Tibial nerve (tissue), 4 donors: ENCODE results near the gene PDE3B. TPM values are rescaled to one million over a fixed set of nuclear protein-coding genes. Genes with fewer than 3 reads are reported as not detected.

Experiments used
- DNase-seq, 2 donors: peaks; one replicate each; pipeline ENCODE4 v3.0.0-alpha.2; 2019; ENCODE audit warnings: low spot score in 2 of 2
- H3K27ac ChIP-seq, 4 donors: fragments of 200-600 bp; sonication (generic) in 3 of 4; one replicate each; pipeline ENCODE4 v1.5.1; 2017 to 2019; ENCODE audit warnings: mild to moderate bottlenecking in 1 of 4
- H3K27me3 ChIP-seq, 2 donors: fragments of 200-600 bp; sonication (generic) in 1 of 2; one replicate each; pipeline versions ENCODE4 v1.5.1 to v1.6.0; 2017 to 2019
- H3K36me3 ChIP-seq, 3 donors: fragments of 200-600 bp; sonication (generic); one replicate each; pipeline ENCODE4 v1.5.1; 2018 to 2019
- H3K4me1 ChIP-seq, 4 donors: fragments of 200-600 bp; sonication (generic) in 3 of 4; one replicate each; pipeline ENCODE4 v1.5.1; 2017 to 2019
- H3K4me3 ChIP-seq, 4 donors: fragments of 200-600 bp; sonication (generic) in 3 of 4; one replicate each; pipeline ENCODE4 v1.5.1; 2017 to 2019; ENCODE audit warnings: mild to moderate bottlenecking in 1 of 4, moderate library complexity in 1 of 4
- H3K9me3 ChIP-seq, 4 donors: fragments of 200-600 bp; sonication (generic) in 3 of 4; one replicate each; pipeline ENCODE4 v1.5.1; 2017 to 2019
- CTCF ChIP-seq, 5 experiments: fragments of 200-600 bp in 3 of 5; fragments of 450-650 bp in 2 of 5; sonication (generic) in 3 of 5; IDR thresholded peaks; one replicate each; pipeline ENCODE4 v1.5.1; 2016 to 2019; ENCODE audit warnings: antibody characterized with exemption in 5 of 5, mild to moderate bottlenecking in 3 of 5, moderate library complexity in 2 of 5
- EP300 ChIP-seq, 2 donors: sonication (generic); formaldehyde crosslinking; IDR thresholded peaks; one replicate each; pipeline ENCODE4 v1.6.1; 2017; ENCODE audit warnings: antibody characterized with exemption in 2 of 2, mild to moderate bottlenecking in 1 of 2
- POLR2A ChIP-seq, 2 donors: fragments of 450-650 bp; IDR thresholded peaks; one replicate each; pipeline ENCODE4 v1.6.1; 2017; ENCODE audit warnings: antibody characterized with exemption in 2 of 2, mild to moderate bottlenecking in 2 of 2, moderate library complexity in 2 of 2
- WGBS, 2 donors: methylation state at CpG; one replicate each; pipeline ENCODE4 v1.1.5; 2018; 5-methylcytosine and 5-hydroxymethylcytosine counted together
- total RNA-seq, 4 donors: library from RNA; depleted of rRNA; stranded (reverse); fragments of >200 nt; gene quantifications; one replicate each; pipeline ENCODE4 v1.1.0, GENCODE V29; 2016

Gene PDE3B
- total RNA-seq, 4 donors from 2014 or later, result 15.3 to 39.9 (median 26.4) TPM

GRCh38 chr11:14764579-14765527, 121.2 kb downstream of the PDE3B start:
- Histone ChIP-seq H3K9me3 (no peaks in the 10 kb centered on the region), H3K4me3 (no peak overlapping the region), H3K27me3 (no peaks in the 10 kb centered on the region), H3K4me1 (no peaks in the 10 kb centered on the region), H3K36me3 (no peaks in the 10 kb centered on the region), H3K27ac (no peak overlapping the region)
- TF ChIP-seq EP300 (IDR thresholded peaks at IDR 0.05), result no peak
- no peak for TF ChIP-seq CTCF (IDR thresholded peaks at IDR 0.05)
- TF ChIP-seq POLR2A (IDR thresholded peaks at IDR 0.05), result no peak
- no peak for DNase-seq
- 79 to 85% methylated on average over 6 of the region's 6 CpGs for WGBS, 2 donors

GRCh38 chr11:14766585-14766984, 123.0 kb downstream of the PDE3B start:
- Histone ChIP-seq H3K4me1 (no peaks in the 10 kb centered on the region), H3K4me3 (no peak overlapping the region), H3K27ac (no peak overlapping the region), H3K36me3 (no peaks in the 10 kb centered on the region), H3K9me3 (no peaks in the 10 kb centered on the region), H3K27me3 (no peaks in the 10 kb centered on the region)
- DNase-seq, result no peak
- TF ChIP-seq EP300 (IDR thresholded peaks at IDR 0.05), result no peak
- no peak for TF ChIP-seq POLR2A (IDR thresholded peaks at IDR 0.05)

GRCh38 chr11:14768526-14769188, 125.1 kb downstream of the PDE3B start:
- Histone ChIP-seq H3K4me1 (no peaks in the 10 kb centered on the region), H3K4me3 (no peak overlapping the region), H3K27ac (no peak overlapping the region), H3K9me3 (no peaks in the 10 kb centered on the region), H3K36me3 (no peaks in the 10 kb centered on the region), H3K27me3 (no peaks in the 10 kb centered on the region)
- 77 to 80% methylated on average over 2 of the region's 2 CpGs for WGBS, 2 donors
- no peak for DNase-seq
- TF ChIP-seq CTCF (IDR thresholded peaks at IDR 0.05) (no peak), POLR2A (IDR thresholded peaks at IDR 0.05) (no peak), EP300 (IDR thresholded peaks at IDR 0.05) (no peak)

- Histone ChIP-seq H3K9me3 (no peaks in the 10 kb centered on the region), H3K4me1 (no peaks in the 10 kb centered on the region), H3K27me3 (no peaks in the 10 kb centered on the region), H3K27ac (no peak overlapping the region), H3K36me3 (no peaks in the 10 kb centered on the region), H3K4me3 (no peak overlapping the region)
- no peak for TF ChIP-seq CTCF (IDR thresholded peaks at IDR 0.05)
- DNase-seq, result no peak
- 42 to 43% methylated on average over 1 of the region's 1 CpG for WGBS, 2 donors
Measured at GRCh38 chr11:14773755-14774154, 130.2 kb downstream of the PDE3B start.

- no peaks in the 10 kb centered on the region for H3K9me3 ChIP-seq
- DNase-seq, result no peak
- 89 to 91% methylated on average over 3 of the region's 3 CpGs for WGBS, 2 donors
- H3K27me3 ChIP-seq, result no peaks in the 10 kb centered on the region
- H3K36me3 ChIP-seq, result no peaks in the 10 kb centered on the region
- H3K27ac ChIP-seq, result no peak overlapping the region
- TF ChIP-seq CTCF (IDR thresholded peaks at IDR 0.05) (no peak), POLR2A (IDR thresholded peaks at IDR 0.05) (no peak), EP300 (IDR thresholded peaks at IDR 0.05) (no peak)
- H3K4me3 ChIP-seq, result no peak overlapping the region
- H3K4me1 ChIP-seq, result no peaks in the 10 kb centered on the region
Measured at GRCh38 chr11:14774721-14775120, 131.1 kb downstream of the PDE3B start.
